C4-2B (cell line): ENCODE results near the gene COL24A1.
"Not testable (repeated sequence)": the region's sequence is repeated elsewhere in the genome, so short reads cannot be mapped to it uniquely, and the experiment has no call there.

Experiments
- CTCF ChIP-seq: fragments of 450-650 bp; conservative IDR thresholded peaks from 2 replicates; pipeline ENCODE4 v1.5.1; 2017; ENCODE audit warnings: mild to moderate bottlenecking
- ZFX ChIP-seq: fragments of 450-650 bp; IDR thresholded peaks from 2 replicates; pipeline ENCODE4 v1.6.1; 2017

- not testable (repeated sequence) for TF ChIP-seq CTCF, ZFX
These were observed 84.7 kb downstream of the COL24A1 start for GRCh38 chr1:86071870-86072269.
